HG03025 (cell line): ENCODE data around the gene SLC24A4.
"Not testable (repeated sequence)": the region's sequence is repeated elsewhere in the genome, so short reads cannot be mapped to it uniquely, and the experiment has no call there.

Experiments
- ATAC-seq: cut with Tn5 transposase; IDR thresholded peaks from one replicate; pipeline ENCODE4 v1.9.1; 2021; ENCODE audit warnings: mild to moderate bottlenecking, moderate library complexity; ENCODE audit not compliant: unreplicated experiment, low FRiP score

SLC24A4 gene

GRCh38 chr14:92398888-92399636 is 76.1 kb downstream of the SLC24A4 start:
- ATAC-seq: no peak

- ATAC-seq: peak; percentile 62
These were observed 77.8 kb downstream of the SLC24A4 start for GRCh38 chr14:92400579-92401444.

DNA sequence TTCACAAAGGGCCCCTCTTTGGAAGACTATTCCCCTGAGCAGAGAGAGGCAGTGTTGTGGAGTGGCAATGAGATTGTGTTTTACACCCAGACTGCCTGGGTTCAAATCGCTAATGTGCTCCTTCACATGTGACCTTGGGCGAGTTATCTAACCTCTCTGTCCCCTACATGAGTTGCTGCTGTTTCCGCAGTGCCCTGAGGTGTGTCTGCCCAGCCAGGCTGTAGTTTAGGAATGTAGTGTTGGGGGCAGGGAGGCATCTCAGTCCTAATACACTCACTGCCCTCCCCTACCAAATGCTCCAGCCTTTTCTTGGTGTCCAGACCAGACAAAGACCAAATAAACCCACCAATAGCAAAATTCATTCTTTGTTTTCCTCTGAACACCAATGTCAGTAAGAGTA is 78.6 kb downstream of the SLC24A4 start:
- ATAC-seq: no peak

GRCh38 chr14:92402500-92402899 is 79.5 kb downstream of the SLC24A4 start:
- ATAC-seq: not testable (repeated sequence)

DNA sequence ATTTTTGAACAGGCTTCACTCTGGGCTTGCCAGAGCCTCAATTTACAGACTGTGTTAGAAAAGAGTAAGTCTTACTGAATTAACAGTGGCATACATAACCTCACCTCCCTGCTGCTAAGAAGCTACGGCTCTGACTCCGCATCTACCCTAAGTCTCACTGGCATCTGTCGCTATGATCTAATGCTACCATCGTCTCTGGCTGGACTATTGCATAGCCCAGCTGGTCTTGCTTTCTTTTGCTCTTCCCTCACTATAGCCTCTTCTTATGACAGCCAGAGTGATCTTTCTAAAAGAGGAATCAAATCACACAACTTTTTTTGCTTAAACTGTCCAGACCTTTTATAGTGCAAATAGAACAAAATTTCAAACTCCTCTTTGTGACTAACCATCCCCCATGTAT is 81.1 kb downstream of the SLC24A4 start:
- no peak for ATAC-seq

- ATAC-seq: no peak
These were observed 81.5 kb downstream of the SLC24A4 start for GRCh38 chr14:92404421-92404820.

- ATAC-seq: no peak
These were observed 82.0 kb downstream of the SLC24A4 start for GRCh38 chr14:92404938-92405337.

GRCh38 chr14:92407410-92407809 is 84.4 kb downstream of the SLC24A4 start:
- ATAC-seq: no peak

DNA sequence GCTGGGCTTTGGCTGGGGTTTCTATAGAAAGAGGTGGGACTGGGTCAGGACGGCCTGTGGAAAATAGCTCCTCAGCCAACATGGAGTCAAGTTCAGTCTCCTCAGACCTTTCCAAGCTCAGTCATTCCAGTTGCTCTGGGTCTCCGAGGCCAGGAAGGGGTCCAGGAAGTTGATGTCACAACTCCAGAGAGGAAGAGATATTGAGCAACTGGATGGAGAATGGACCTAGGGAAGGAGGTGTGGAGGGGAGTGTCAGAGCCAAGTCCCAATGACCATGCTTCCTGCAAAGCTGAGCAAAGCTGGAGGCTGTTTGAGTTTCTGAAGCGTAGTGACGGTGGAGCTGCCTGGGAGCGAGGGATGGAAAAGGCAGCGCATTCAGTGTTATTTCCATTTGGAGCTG is 86.1 kb downstream of the SLC24A4 start:
- no peak for ATAC-seq

- no peak for ATAC-seq
These were observed 88.2 kb downstream of the SLC24A4 start for GRCh38 chr14:92411135-92411534.

DNA sequence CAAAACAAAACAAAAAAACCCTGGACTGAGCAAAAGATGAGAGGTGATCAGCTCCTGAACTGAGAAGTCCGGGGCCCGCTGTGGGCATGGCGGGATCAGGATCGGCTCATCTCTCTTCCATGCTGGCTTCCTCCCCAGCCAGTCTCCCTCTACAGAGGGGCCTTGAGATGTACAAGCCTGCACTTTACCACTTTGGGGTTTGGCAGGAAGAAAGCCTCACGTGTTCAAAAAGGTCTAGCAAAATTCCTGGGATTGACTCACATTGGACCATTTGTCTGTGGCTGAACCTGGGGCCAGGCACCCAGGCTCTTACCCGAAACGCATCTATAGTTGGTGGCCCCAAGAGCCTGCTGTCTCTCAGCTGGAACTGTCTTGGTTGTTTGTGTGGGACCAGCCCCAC is 89.0 kb downstream of the SLC24A4 start:
- ATAC-seq: no peak

- no peak for ATAC-seq
These were observed 89.9 kb downstream of the SLC24A4 start for GRCh38 chr14:92412912-92413311.

DNA sequence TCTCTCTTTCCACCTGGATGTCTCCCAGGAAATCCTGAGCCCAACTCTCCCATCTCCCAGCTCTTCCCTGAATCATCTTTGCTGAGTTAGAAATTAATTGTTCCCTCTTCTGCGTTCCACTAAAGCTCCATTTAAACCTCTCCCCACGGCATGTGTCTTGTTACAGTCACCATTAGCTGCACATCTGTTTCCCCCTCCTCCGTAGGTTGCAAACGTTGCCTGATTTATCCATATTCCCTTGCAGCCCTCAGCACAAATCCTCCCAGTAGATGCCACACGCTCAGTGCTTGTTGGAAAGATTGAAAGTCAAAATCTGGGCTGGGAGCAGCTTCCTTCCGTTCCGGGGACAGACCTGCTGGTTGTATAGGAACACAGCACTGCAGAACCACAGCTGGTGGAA is 90.4 kb downstream of the SLC24A4 start:
- ATAC-seq: no peak

DNA sequence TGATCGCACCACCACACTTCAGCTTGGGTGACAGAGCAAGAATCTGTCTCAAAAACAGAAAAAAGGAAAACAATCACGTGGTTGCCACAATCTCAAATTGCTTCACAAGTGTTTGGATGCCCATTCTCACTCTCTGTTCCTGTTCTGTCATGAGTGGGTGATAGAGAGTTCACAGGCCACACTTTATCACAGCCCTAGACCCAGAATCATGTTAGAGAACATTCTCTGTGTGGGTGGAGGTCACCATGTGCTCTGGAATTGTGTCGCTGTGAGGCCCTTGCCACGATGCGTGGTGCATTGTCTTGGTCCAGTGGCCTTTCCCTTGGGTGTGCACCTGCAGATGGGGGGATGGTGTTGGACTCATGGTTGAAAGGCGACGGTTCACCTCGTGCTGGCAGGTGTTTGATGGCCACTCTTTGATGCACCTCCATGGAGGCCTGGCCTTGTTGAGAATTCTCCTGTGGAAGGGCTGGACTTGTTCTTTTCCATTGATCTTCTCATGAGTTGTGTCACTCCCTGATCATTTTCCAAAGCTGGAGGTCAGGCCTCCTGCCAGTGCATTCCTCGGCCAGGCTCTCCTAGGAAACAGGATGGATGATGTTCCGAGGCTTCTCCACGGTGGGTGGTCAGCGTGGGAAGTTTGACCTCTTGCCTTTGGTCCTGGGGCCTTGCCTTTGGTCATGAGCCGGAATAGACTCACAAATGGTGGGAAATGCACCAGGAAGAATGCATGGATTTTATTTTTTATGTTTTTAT is 91.9 kb downstream of the SLC24A4 start:
- no peak for ATAC-seq

DNA sequence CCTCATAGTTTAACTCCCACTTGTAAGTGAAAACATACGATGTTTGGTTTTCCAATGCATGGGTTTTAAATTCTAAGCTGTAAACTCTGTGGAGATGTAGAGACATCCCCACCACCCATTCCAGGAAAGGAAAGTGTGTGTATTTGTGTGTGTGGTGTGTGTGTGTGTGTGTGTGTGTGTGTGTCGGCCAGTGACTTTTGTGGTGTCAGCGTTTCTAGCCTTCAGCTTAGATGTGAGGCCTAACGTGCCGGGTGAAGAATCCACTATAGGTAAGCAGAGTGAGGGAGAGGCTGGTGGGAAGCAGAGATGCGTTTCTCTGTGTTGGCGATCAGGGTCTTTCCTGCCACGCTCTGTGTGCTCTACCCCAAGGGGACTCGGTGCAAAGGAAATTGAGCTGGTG is 93.0 kb downstream of the SLC24A4 start:
- ATAC-seq: no peak

DNA sequence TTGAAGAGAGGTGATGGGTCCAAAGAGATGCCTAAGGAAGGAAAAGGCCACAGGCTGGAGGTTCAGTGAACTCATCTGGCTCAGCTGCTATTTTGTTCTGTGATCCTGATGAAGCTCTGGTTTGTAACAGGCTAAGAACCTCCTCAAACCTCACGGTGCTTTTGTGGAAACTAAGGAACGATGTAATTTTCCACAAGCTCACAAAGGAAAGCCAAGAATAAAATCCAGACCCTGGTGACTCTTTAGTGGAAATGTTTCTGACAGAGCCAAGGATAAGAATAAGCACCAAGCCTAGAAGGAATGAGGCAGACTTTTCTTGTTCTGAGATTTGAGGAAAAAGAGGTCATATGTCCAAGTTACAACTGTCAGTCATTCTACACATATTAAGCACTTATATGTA is 93.6 kb downstream of the SLC24A4 start:
- ATAC-seq: no peak

DNA sequence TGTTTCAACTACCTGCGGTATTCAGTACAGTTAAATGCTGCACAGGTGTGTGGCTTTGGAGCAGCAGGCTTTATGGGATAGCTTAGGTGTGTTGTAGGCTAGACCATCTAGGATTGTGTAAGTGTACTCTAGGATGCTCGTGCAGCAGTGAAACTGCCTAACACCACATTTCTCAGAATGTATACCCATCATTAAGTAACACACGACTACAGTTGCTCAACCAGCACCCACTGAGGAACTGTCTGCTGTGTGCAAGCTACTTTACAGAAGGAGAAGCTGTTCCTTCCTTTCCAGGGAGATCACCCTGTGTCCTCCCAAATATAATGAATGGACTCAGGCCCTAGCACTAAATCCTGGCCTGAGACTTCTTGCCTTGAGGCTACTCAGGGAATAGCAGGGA is 94.8 kb downstream of the SLC24A4 start:
- no peak for ATAC-seq

GRCh38 chr14:92421751-92422150 is 98.8 kb downstream of the SLC24A4 start:
- ATAC-seq: no peak

DNA sequence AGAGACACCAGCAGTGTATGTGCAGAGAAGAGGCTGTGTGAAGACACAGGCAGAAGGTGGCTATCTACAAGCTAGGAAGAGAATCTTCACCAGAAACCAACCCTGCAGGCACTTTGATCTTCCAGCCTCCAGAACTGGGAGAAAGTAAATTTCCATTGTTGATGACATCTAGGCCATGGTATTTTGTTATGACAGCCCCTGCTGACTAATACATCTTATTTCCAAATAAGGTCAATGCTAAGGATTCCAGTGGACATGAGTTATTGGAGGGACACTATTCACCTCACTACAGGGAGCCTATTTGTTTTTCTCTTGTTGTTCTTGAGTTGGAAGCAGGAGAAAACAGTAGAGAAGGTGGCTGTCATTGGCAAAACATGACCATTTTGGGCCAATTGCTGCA is 102.1 kb downstream of the SLC24A4 start:
- no peak for ATAC-seq

DNA sequence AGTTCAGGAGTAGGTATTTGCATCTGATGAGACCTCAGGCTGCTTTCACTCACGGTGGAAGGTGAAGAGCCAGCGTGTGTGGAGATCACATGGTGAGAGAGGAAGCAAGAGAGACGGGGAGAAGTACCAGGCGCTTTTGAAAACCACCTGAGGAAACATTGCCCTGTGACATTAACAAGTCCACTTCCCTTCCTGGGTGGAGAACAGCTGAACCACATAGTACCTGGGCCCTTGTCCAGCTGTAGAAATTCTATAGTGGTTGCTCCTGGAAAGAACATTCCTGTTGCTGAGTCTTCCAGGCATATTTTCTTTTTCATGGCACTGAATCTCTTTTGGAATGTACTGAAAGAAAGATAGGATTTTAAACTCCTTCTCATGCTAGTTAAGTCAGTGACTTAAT is 103.3 kb downstream of the SLC24A4 start:
- no peak for ATAC-seq

GRCh38 chr14:92427096-92427495 is 104.1 kb downstream of the SLC24A4 start:
- ATAC-seq: no peak
